Ishikawa (cell line): ENCODE results near the gene RHOT2.

Source experiments
- CEBPB ChIP-seq: IDR thresholded peaks from 2 replicates; pipeline ENCODE4 v1.6.1; 2012
- CREB1 ChIP-seq: IDR thresholded peaks from 2 replicates; pipeline ENCODE4 v1.6.1; 2012; ENCODE audit warnings: low read depth
- EGR1 ChIP-seq: IDR thresholded peaks from 2 replicates; pipeline ENCODE4 v1.6.1; 2012
- EP300 ChIP-seq: IDR thresholded peaks from 2 replicates; pipeline ENCODE4 v1.6.1; 2012; ENCODE audit warnings: borderline replicate concordance
- FOXM1 ChIP-seq: IDR thresholded peaks from 2 replicates; pipeline ENCODE4 v1.6.1; 2012; ENCODE audit warnings: low read depth, borderline replicate concordance
- NFIC ChIP-seq: IDR thresholded peaks from 2 replicates; pipeline ENCODE4 v1.6.1; 2012
- RAD21 ChIP-seq: IDR thresholded peaks from 2 replicates; pipeline ENCODE4 v1.6.1; 2012; ENCODE audit warnings: low read depth
- REST ChIP-seq: IDR thresholded peaks from 2 replicates; pipeline ENCODE4 v1.6.1; 2012; ENCODE audit warnings: low read depth, mild to moderate bottlenecking
- TAF1 ChIP-seq: IDR thresholded peaks from 2 replicates; pipeline ENCODE4 v1.6.1; 2012; ENCODE audit warnings: low read depth, mild to moderate bottlenecking
- TCF12 ChIP-seq: IDR thresholded peaks from 2 replicates; pipeline ENCODE4 v1.6.1; 2012; ENCODE audit warnings: low read depth
- TEAD4 ChIP-seq: IDR thresholded peaks from 2 replicates; pipeline ENCODE4 v1.6.1; 2012
- YY1 ChIP-seq: IDR thresholded peaks from 2 replicates; pipeline ENCODE4 v1.6.1; 2012; ENCODE audit warnings: low read depth
- ZBTB7A ChIP-seq: IDR thresholded peaks from 2 replicates; pipeline ENCODE4 v1.6.1; 2012; ENCODE audit warnings: low read depth
- TF ChIP-seq, protein P1 (sequence below): IDR thresholded peaks from 2 replicates; pipeline ENCODE4 v1.6.1; 2012
- TF ChIP-seq, protein P2 (sequence below): IDR thresholded peaks from 2 replicates; pipeline ENCODE4 v1.6.1; 2012

Gene RHOT2

DNA sequence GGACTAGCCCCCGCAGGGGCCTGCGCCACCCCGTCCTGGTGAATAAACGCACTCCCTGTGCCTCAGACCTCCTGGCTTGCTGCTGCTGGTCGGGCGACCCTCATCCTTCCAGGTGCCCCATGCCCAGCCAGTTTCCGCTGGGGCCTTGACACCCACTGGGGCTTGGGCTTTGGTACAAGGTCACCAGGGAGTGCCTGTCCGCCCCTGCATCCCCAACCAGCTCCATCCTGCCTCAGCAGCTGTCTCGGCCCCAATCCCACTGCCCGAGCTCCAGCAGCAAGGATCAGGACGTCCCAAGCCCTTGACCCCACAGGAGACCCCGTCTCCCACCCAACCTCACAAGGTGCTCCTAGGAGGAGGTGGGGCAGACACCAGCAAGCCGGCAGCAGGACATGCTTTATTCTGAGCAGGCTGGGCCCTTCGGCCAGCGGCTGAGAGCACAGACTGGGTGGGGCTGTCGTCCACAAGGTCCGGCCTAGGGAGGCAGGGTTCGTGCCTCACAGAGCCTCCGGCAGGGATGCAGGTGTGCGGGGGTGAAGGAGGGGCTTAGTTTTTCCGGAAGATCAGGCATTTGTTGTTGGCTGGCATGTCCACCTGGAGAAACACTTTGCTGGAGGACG is 33.8 kb upstream of the RHOT2 start:
- TF ChIP-seq, protein P1, sequence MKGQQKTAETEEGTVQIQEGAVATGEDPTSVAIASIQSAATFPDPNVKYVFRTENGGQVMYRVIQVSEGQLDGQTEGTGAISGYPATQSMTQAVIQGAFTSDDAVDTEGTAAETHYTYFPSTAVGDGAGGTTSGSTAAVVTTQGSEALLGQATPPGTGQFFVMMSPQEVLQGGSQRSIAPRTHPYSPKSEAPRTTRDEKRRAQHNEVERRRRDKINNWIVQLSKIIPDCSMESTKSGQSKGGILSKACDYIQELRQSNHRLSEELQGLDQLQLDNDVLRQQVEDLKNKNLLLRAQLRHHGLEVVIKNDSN: no peak
- TF ChIP-seq FOXM1 (no peak), TEAD4 (no peak), EP300 (no peak), CEBPB (no peak), RAD21 (no peak), ZBTB7A (no peak), EGR1 (no peak), YY1 (no peak), TAF1 (no peak), REST (no peak), NFIC (no peak), CREB1 (no peak), TCF12 (no peak)
- TF ChIP-seq, protein P2, sequence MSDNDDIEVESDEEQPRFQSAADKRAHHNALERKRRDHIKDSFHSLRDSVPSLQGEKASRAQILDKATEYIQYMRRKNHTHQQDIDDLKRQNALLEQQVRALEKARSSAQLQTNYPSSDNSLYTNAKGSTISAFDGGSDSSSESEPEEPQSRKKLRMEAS: no peak

GRCh38 chr16:634996-635395 is 32.9 kb upstream of the RHOT2 start:
- no peak for TF ChIP-seq REST
- TF ChIP-seq NFIC: no peak
- no peak for TF ChIP-seq TAF1
- TF ChIP-seq RAD21: no peak
- no peak for TF ChIP-seq TEAD4
- no peak for TF ChIP-seq FOXM1

GRCh38 chr16:635573-636205 is 32.2 kb upstream of the RHOT2 start:
- TF ChIP-seq ZBTB7A (0 out of 2 replicates have a peak, but pooled peaks have one; percentile 13), CREB1 (no peak)

DNA sequence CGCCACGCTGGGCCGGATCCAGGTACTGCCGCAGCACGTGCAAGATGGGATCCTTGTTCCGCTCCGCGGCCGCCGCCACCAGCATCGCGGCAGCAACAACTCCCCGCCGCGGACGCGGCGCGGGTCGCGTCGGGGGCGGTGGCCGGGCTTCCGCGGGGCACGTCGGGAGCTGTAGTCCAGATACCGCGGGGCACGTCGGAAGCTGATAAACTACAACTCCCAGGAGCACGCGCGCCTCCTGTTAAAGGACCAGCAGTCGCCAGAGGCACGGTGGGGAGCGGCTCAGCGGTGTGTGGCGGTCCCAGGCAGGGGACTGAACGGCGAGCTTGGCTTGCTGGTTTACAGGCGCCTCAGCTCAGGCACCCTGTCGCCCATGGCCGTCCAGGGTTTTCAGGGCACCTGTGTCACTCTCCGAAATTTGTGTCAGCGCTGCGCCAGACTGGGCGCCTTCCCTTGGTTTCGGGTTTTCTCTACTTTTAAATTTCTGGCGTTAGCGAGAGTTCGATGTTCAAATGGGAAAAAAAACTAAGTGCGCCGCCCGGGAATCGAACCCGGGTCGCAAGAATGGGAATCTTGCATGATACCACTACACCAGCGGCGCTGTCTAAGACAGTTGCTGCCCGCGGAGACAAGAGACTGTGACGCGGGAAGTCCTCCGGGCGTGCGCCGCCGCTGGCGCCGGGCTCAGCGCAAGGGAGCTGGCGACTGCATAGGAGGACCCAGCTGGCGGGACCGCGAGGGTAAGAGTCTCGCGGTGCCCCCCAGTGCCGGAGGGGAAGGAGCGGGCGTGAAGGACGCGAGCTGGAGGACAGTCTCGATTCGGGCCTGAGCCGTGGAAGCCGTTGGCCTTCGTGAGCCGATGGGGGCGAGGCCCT is 31.5 kb upstream of the RHOT2 start, which contains the start of gene METTL26:
Gene METTL26, minus strand, starts transcription at position 100 of the 875 bp plus-strand sequence. Its CDS starts 15 bp downstream, at position 85.
- 0 out of 2 replicates have a peak, but pooled peaks have one; percentile 10 for TF ChIP-seq RAD21
- no peak; the same call in none of the 2 replicates for TF ChIP-seq TCF12
- TF ChIP-seq YY1: peak; percentile 57; the same call in 1 of the 2 replicates
- TF ChIP-seq FOXM1: no peak
- no peak for TF ChIP-seq REST
- peak; percentile 94 for TF ChIP-seq TEAD4
- TF ChIP-seq ZBTB7A: 0 out of 2 replicates have a peak, but pooled peaks have one; percentile 10
- TF ChIP-seq, protein P1: peak; percentile 55
- no peak for TF ChIP-seq NFIC
- TF ChIP-seq EP300: no peak
- 0 out of 2 replicates have a peak, but pooled peaks have one; percentile 10 for TF ChIP-seq CEBPB
- TF ChIP-seq, protein P2: peak; percentile 95
- TF ChIP-seq EGR1: peak; percentile 36; the same call in 1 of the 2 replicates
- TF ChIP-seq CREB1: peak; percentile 39; the same call in 1 of the 2 replicates
- peak; percentile 13; the same call in 1 of the 2 replicates for TF ChIP-seq TAF1
